Activated CD8-positive, alpha-beta memory T cell treated with anti-CD3 and anti-CD28 coated beads for 24 hours (primary cell): Measurements from ENCODE around the gene CDC42EP4.
"Not testable (repeated sequence)": the region's sequence is repeated elsewhere in the genome, so short reads cannot be mapped to it uniquely, and the experiment has no call there.

Source experiments
- DNase-seq: peaks from one replicate; pipeline ENCODE4 v3.0.0-alpha.2; 2020

CDC42EP4 gene

DNA sequence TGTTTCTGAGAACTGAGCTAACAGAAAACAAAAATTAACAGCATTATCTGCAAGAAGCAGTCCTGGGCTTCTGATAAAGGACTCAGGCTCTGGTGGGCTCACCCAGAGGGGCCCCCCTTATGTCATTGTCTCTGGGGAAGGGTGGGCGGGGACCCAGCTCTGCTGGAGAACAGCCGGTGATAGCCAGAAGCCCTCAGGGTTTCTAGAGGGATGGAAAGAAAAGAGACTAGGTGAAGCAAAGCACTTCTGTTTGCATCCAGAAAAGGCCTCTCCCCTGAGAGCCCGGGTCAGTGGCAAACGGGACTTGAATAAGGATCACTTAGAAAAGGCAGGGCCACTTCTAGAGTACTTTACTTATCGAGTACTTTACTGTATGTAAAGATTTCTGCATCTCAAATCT is 7.0 kb upstream of the CDC42EP4 start:
- no peak for DNase-seq

DNA sequence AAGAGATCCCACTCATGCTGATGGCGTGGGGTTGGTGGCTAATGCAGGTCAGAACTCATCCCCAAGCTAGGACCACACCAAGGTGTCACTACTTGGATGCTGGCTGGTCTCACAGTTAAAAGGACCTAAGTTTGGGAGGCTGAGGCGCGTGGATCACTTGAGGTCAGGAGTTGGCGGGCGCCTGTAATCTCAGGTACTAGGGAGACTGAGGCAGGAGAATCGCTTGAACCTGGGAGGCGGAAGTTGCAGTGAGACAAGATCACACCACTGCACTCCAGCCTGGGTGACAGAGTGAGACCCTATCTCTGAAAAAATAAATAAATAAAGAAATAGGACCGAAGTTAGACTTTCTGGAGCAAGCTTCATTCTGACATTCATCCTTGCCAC is 6.6 kb upstream of the CDC42EP4 start:
- no peak for DNase-seq

DNA sequence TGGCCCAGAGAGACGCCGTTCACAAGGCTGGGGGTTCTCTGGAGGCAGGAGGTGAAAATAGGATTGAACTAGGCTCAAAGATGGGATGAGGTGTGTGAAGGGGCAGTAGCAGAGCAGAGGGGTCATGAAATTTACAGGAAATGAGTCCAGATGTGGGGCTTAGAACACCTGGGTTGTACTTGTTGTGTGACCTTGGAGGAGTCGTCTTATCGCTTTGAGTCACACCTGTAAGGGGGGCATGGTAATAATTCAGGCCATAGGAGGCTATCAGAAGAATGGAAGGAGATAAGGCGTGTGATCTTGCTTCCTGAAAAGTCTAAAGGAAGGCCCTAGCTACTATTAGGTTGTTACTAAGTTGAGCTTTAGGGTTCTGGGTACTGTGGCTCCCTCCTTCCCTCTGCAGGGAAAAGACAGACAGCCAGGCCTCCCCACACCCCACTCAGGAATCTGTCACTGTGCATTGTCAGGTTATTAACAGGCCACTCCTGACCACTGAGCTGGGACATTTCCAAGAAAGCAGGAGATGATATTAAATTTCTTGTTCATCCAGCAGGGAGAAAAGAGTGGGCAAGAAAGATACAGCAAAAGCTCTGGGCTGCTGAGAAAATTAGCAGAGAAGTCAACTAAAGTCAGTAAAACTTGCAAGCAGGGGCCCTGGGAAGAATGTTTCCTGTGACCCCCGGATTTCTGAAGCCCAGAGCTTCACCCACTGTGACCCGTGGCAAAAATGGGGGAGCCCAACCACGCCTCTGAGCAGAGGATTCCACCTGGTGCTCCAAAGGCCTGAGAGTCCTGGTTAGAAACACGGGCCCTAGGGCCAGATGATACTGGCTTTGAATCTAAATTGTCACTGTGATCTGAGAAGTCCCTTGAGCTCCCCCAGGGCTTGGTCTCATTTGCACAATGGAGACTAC is 6.0 kb upstream of the CDC42EP4 start:
- DNase-seq = no peak

DNA sequence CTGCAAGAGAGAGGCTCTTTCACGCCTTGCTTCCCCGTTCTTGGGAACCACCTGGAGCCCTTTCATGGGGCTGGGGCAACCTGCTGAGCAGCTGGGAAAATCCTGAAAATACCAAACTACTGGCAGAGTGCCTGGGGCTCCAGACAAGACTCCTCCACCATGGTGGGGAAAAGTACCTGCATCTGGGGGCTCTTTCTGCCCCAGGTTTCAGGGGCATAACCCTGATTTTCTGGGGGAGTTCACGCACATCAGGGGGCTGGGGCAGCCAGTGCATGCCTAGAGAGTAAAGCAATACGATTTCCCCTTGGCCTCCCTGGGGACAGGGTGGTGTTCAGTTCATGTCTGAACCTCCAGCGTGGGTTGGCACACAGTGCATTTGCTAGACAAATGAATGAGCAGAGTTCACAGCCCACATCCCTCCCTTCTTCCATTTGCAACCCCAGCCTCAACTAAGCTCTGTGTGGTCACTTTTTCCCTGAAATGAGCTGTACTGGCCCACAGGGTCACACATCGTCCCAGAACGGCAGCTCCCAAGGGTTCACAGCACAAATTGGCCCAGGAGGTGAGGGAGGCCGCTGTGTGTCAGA is 5.2 kb upstream of the CDC42EP4 start:
- no peak for DNase-seq

DNA sequence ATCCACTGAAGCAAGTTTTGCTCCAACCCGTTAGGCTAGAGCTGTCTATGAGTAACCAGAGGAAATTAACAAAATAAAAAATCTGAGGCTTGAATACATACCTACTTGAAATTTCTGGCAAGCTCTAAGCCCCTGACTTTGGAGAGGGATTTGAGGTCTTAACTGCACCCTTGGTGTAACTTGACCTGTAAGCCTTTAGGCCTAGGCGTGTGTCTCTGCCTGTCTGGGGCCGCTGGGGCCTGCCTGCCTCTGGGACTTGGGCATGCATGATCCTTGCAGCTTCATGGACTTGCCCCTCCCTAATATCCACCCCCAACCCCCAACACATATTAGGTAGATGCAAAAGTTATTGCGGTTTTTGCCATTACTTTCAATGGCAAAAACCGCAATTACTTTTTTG is 3.7 kb upstream of the CDC42EP4 start:
- no peak for DNase-seq

DNA sequence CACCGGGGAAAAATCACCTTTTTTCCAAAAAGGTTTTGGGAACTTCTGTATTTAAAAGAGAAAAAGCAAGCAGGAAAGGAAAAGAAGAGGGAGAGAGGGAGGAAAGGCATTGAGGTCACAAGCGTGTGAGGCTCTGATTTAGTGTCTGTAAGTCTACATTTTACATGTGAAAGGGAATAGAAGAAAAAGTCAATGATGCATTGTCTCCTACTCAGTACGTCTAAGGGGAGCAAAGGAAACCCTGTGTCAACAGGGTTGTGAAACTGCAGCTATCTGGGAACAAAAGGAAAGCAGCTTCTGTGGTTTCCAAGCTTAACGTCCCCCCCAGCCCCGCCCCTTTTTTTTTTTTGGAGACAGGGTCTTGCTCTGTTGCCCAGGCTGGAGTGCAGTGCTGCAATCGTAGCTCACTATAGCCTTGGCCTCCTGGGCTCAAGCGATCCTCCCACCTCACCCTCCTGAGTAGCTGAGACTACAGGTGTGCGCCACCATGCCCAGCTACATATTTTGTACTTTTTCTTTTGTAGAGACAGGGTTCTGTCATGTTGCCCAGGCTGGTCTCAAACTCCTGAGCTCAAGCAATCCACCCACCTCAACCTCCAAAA is 1.8 kb upstream of the CDC42EP4 start:
- no peak for DNase-seq

DNA sequence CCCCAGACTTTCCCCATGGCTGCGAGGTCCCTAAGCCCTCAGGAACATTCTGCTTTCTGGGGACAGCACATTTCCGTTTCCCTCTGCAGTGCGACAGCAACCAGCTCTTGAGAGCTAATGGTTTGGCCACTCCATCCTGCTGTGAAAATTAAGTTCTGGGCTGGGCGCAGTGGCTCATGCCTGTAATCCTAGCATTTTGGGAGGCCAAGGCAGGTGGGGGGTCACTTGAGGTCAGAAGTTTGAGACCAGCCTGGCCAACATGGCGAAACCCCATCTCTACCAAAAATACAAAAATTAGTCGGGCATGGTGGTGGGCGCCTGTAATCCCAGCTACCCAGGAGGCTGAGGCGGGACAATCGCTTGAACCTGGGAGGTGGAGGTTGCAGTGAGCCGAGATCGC is 1.1 kb upstream of the CDC42EP4 start:
- not testable (repeated sequence) for DNase-seq

DNA sequence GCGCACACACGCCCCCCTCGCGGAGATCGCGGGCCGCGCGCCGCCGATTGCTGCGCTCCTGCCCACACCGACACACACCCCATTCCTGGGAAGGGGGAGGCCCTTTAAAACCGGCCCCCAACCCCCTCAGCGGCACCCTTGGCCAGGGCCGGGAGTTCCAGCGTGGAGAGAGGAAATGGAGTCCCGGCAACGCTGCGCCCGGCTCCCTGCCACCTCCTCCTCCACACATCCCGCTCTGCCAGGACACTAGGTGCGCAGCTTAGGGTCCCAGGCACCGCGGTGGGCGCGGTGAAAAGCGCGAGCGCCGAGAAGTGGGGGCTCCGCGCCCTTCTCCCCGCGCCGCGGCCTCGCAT is 397 bp downstream of the CDC42EP4 start:
- no peak for DNase-seq

DNA sequence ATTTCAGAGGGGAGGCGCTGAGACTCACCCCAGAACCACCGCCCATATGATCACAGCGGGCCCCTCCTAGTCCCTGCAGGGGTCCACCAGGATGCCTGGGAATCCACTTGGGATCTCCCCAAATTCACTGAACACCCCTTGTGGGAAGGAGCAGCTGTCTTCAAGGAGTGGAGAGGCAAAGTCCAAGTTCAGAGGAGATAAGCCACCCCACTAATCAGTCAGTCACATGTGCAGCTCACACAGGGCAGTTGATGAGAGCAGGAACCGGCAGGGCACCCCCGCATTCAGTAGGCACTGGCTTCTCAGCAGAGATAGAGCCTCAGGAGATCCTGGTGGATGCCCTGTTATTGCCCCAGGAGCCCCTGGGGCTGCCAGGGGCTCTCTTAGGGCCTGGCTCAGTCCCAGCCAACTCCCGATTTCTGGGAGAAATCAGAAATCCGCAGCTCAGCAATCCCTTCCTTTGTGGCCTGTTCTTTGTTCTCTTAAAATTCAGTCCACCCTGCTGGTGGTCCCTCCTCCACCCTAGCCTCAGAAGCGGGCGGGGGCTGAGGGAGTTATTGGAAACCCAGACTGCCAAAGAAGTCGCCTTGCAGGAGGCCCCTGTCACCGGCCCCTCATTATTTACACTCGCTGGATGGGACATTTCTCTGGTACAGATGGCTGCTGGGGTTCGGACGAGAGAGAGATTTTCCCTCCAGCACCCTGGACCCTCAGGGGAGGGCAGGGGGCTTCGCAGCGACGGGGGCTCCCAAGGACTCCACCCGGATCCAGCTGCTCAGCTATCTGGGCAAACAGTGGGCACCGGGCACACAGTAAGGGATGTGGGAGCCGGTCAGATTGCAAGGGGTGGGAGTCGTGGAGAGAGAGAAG is 1.8 kb downstream of the CDC42EP4 start:
- no peak for DNase-seq

DNA sequence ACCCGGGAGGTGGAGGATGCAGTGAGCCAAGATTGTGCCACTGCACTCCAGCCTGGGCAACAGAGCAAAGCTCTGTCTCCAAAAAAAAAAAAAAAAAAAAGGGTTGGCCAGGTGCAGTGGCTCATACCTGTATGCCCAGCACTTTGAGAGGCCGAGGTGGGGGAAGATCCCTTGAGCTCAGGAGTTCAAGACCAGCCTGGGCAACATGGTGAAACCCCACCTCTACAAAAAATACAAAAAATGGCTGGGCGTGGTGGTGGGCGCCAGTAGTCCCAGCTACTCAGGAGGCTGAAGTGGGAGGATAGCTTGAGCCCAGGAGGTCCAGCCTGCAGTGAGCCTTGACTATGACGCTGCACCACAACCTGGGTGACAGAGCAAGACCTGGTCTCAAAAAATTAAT is 2.8 kb downstream of the CDC42EP4 start:
- DNase-seq = not testable (repeated sequence)

DNA sequence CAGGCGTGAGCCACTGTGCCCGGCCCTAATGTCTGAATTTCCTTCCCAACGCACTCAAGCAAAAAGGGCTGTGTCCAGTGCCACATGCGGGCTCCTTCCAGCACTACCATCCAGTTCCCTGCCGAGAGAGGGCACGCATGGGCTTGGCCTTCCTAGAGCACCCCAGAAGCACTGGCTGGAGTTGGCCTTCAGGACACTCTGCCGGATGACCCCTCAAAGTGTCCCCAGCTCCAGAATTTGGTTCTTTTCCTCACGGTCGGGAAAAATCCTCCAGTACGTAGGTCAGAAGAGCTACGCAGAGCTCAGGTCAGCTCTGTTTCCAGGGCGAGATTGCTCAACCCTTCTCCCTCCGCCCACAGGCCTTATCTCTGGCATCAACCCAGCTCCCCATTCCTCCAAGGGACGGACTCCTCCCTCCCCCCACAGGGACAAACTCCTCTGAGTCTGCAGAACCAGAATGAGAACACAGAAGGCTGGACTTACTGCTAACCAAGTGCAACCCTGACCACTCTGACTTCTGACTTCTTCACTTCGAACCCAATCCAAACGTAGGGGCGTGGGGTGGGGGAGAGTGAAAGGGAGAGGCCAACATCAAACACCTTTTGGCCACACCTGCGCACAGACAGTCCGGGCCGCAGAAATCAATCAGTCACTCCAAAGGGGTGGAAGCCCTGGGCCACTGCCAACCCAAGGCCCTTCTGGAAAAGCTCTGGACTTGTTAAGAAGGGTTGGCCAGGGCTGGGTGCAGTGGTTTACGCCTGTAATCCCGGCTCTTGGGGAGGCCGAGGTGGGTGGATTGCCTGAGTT is 3.6 kb downstream of the CDC42EP4 start:
- no peak for DNase-seq

DNA sequence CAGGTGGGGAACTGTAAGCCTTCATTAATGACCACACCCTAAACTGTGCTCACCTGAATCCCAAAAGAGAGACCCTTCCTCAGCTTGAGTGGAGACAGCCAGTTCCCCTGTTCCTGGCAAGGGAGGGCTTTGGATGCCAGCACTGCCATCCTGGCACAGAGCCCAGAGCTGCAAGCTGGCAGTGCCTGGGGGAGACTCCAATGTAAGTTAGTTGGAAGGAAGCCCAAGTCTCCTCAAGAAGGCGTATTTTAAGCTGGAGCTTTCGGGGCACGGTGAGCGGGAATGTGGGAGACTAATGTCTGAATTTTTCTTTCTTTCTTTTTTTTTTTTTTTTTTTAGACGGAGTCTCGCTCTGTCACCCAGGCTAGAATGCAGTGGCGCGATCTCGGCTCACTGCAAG is 4.7 kb downstream of the CDC42EP4 start:
- no peak for DNase-seq

DNA sequence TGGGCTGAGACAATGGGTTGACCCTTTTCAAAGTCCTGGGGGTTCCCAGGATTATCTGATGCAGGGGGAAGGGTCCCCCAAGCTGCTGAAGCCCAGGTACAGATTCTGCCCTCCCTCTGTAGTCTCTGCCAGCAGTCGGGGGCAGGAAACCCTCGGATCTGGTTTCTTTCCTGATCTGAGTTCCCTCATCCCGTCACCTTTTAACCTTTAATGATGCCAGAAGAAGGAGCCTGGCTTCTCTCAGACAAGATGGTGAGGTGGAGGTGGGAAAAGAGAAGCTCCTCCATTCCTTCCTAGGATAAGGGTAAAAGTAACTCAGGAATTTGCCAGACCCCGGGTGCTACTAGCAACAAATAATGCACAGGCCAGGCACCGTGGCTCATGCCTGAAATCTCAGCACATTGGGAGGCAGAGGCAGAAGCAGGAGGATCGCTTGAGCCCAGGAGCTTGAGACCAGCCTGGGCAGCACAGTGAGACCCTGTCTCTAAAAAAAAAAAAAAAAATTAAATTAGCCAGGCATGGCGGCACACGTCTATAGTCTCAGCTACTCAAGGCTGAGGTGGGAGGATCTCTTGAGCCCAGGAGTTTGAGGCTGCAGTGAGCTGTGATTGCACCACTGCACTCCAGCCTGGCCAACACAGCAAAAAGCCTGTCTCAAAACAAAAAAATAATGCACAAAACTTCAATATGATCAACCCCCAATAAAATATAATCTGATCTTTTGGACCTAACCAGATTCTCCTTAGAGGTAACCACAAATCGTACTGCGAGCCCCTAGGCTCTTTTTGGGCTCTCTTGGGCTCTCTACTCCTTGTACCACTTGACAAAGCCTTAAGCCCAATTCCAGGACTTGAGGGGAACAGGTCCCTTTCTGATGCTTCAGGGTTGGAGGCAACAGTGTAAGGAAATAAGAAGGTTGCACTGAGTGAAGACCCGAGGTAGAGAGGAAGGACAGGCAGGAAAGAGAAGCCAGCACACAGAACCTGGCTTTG is 5.7 kb downstream of the CDC42EP4 start:
- no peak for DNase-seq

DNA sequence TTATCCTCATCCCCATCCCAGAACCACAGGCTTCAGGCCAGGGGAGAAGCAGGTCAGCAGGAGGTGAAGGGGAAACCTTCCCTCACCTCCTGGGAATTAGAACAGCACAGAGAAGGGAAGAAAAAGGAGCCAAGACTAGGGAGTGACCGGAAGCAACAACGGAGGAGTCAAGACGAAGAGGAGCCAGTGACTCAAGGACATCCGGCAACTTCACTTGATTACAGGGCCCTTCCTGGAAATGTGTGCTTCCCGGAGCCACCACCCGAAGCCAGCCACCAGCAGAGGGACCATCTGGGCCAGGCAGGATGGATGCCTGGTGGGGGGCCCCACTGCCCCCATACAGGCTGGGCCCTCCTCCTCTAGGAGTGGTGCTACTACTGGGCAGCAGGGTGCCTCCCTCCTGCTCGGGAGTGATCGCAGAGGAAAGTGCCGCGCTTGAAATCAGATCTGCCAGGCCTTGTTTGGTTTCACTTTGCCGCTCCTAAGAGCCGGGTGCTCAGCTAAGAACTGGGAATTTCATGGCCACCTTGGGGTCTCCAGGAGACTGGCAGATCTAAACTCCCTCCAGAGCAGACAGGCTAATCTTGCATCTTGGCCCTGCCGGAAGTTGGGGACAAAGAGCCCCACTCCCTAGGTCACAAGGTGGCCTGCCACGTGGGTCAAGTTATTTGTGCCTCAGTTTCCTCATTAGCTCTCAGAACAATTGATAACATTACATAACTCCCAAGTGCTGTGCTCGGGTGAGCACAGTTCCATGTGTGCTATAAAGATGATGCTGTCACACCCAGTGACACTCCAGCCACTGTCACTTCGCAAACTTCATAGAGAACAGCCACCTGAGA is 6.6 kb downstream of the CDC42EP4 start:
- DNase-seq = no peak

DNA sequence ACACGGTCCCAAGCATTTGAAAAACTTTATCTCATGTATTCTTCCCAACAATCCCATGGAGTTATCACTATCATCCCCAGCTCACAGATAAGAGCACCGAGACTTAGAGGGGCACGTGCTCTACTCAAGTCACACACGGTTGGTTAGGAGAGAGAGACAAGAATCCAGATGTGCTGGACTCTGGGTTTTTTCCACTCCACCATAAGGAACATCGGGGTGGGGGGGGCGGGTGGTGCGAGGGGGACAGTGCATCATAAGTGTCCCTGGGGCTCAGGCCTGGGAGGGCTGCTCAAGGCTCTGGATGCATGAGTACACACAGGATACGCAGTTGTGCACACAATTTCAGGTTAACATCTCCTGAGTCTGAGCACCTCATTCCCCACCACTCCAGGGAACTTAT is 7.4 kb downstream of the CDC42EP4 start:
- no peak for DNase-seq

DNA sequence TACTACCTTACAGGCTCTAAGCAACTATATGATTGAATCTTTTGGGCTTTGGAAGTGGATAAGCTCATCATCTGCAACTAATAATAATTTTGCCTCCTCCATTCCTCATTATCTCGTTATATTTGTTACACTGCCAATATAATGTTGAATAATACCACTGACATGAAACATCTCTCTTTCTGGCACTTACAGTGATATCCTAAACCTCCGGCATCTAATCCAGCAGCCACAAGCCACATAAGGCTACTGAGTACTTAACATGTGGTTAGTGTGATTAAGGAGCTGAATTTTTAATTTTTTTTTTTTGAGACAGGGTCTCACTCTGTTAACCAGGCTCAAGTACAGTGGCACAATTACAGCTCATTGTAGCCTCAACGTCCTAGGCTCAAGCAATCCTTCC is 9.6 kb downstream of the CDC42EP4 start:
- no peak for DNase-seq

DNA sequence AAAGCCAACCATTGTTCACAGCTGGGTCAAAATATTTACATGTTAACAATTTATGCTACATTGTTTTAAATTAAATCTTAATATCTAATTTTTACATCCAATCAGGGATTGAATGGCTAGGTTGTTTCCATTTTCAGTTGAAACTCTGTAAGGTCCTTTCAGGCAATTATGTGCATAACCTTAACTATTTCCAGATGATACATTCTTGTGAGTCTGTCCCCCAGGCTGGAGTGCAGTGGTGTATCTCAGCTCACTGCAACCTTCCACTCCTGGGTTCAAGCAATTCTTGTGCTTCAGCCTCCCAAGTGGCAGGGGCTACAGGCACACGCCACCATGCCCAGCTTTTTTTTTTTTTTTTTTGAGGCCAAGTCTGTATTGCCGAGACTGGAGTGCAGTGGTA is 10.4 kb downstream of the CDC42EP4 start:
- no peak for DNase-seq

DNA sequence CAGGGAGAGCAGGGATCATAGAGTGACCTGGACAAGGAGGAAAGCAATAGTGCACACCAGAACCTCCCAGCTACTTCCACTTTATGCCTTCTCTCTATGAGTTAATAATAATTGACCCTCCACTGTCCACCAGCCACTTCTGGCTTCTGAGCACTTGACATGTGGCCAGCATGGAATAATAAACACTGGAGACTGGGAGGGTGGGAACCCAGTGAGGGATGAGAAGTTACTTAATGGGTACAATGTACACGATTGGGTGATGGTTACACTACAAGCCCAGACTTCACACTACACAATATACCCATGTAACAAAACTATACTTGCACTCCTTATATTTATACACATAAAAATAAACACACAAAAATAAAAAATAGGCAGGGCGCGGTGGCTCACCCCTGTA is 11.4 kb downstream of the CDC42EP4 start:
- DNase-seq = no peak

DNA sequence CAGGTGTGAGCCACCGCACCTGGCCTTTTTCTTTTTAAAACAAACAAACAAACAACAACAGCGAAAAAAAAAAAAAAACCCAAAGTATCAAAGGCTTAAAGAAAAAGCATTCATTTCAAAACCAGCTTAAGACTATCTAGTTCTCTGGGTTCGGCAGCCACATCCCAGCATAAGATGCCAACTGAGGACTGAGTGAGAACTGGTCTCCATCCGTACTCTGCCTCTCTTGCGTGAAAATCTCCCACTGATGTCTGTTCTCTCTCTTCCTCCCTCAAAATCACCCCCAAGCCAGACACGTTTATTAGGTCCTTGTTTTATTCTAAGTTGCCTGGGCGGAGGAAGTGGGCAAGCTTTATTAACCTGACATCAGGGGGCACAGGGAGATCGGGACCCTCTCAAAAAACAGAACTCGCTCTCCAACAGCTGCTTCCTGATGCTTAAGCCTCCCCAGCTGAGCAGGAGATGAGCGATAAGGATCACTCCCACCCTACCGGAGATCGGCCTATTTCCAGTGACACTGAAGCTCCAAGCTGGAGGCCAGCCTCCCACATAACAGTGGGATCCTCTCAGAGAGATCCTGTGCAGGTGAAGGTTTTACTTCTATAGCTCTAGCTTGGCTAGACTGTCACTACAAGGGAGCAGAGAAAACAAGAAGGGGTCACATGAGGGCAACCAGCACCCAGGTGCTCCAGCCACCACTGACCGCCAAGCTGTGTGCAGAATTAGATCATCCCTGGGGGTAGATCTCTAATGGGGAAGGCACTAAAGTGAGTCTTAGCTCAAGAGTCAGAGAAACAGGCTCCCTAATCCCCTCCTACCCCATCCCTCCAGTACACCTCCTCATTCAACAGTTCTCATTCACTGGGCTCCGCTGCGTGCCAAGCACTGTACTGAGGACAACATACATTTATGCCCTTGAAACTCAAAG is 13.6 kb downstream of the CDC42EP4 start:
- no peak for DNase-seq
